NK-92 (cell line): Measurements from ENCODE around the gene RNF181.
"Not testable (repeated sequence)": the region's sequence is repeated elsewhere in the genome, so short reads cannot be mapped to it uniquely, and the experiment has no call there.

Source experiments
- DNase-seq: peaks from one replicate; lab custom pipeline; 2025; ENCODE audit not compliant: unreplicated experiment; lab: John Stamatoyannopoulos, UW

RNF181 gene

GRCh38 chr2:85611705-85612587 lies 16.4 kb downstream of the RNF181 start, which contains the start of gene C2orf68:
Gene C2orf68, minus strand, starts transcription at chr2:85612066. Its CDS starts 82 bp downstream, at chr2:85611984.
- DNase-seq = no peak

DNA sequence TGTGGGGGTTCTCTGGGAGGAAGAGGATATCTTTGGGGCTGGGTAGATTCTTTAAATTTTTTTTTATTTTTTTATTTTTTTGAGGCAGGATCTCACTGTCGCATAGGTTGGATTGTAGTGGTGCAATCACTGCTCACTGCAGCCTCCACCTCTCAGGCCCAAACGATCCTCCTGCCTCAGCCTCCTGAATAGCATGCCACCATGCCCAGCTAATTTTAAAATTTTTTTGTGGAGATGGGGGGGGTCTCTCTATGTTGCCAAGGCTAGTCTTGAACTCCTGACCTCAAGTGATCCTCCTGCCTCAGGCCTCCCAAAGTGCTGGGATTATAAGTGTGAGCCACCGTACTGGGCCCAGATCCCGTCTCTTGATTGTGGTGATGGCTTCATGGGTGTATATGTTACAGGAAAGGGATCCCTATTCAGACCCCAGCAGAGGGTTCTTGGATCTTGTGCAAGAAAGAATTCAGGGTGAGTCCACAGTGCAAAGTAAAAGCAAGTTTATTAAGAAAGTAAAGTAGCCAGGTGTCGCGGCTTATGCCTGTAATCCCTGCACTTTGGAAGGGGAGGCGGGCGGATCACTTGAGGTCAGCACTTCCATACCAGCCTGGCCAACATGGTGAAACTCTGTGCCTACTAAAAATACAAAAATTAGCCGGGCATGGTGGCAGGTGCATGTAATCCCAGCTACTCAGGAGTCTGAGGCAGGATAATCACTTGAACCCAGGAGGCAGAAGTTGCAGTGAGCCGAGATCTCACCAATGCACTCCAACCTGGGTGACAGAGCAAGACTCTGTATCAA lies 18.4 kb downstream of the RNF181 start:
- DNase-seq = no peak

GRCh38 chr2:85614757-85615156 lies 19.2 kb downstream of the RNF181 start:
- not testable (repeated sequence) for DNase-seq

- no peak for DNase-seq
Measured at GRCh38 chr2:85615413-85615728, 19.8 kb downstream of the RNF181 start.

DNA sequence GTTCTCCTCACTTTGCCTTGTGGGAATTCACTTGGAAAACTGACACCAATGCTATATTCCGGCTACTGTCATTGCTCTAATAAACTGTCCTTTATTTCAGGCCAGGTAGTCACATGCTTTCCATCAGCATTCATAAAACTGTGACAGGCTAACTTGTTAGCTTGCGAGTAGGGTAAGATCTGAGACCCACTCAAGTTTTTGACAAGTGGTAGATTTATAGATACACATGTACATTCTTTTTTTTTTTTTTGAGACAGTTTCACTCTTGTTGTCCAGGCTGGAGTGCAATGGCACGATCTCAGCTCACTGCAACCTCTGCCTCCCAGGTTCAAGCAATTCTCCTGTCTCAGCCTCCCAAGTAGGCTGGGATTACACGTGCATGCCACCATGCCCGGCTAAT lies 22.2 kb downstream of the RNF181 start:
- not testable (repeated sequence) for DNase-seq

DNA sequence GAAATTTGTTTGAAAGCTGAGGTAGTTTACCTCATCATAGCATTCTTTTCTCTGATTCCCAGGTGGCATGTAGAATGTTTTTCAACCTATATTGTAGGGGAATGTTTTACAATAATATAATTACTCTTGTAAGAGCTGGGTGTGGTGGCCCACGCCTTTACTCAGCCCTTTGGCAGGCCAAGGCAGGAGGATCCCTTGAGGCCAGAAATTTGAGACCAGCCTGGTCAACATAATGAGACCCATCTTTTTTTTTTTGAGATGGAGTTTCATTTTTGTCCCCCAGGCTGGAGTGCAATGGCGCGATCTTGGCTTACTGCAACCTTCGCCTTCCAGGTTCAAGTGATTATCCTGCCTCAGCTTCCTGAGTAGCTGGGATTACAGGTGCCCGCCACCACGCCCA lies 24.1 kb downstream of the RNF181 start:
- DNase-seq = no peak

DNA sequence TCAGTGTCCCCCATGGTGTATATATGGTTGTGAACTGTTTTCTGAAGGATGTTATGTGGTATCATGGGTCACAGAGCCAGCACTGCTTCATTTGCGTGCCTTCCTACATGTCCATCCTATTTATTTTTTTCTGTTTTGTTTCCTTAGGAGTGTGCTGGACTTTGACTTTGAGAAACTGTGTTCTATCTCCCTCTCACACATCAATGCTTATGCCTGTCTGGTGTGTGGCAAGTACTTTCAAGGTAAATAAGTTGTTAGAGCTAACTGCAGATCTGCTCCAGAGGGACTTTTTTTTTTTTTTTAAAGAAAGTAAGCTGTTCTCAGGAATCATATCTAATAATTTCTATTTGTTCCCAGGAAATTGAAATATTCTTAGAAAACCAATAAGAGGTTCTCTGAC lies 25.8 kb downstream of the RNF181 start:
- no peak for DNase-seq

GRCh38 chr2:85623991-85624390 lies 28.4 kb downstream of the RNF181 start:
- DNase-seq = no peak

DNA sequence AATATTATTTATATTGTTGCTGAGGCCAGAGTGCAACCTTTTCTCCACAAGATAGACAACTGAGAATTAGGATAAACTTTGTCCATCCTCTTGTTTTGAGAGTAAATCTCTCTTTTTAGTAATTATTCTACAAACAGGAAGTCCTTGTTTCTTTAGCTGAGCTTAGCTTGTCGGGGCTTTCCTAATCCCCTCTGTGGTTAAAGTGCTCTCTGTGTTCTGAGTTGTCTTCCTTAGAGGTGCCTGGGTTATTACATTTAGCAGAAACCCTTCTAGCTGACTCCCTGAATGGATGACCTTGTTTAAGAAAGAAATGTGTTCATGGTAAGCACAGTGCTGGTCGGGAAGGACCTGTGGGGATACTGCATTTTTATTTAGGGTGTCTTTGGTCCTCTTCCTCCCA lies 33.1 kb downstream of the RNF181 start:
- no peak for DNase-seq

DNA sequence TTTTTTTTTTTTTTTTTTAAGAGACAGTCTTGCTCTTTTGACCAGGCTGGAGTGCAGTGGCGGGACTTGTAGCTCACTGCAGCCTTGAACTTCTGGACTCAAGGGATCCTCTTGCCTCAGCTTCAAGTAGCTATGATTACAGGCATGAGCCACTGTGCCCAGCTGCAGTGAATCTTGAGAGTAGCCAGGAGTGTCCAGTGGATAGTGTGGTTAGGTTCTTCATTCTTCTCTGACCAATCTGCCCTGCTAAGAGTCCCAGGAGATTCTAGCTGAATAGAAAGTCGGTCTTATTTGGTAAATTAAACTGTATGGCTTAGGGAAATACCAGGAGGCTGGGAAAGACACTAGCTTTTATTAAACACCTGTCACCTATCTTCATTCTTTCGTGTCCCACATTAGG lies 35.8 kb downstream of the RNF181 start:
- DNase-seq = no peak

- no peak for DNase-seq
Measured at GRCh38 chr2:85635011-85635410, 39.5 kb downstream of the RNF181 start.

DNA sequence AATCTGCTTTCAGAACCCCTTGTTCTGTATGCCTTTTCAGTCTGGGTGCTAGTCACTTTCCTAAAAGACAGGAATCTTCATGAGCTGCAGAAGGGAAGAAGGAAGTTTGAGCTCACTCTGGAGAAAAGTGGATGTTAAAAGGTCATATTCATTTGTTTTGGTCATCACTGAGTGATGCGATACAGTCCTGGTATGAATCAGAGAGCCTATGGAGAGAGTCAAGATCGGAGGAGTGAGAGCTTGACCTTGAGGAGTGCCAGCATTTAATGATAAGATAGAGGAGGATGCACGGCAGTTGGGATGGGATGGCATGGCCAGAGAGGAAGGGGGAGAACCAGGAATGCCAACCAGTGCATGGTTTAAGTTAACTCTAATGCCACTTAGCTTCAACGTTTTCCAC lies 40.1 kb downstream of the RNF181 start:
- no peak for DNase-seq

GRCh38 chr2:85642725-85643124 lies 47.2 kb downstream of the RNF181 start:
- no peak for DNase-seq

DNA sequence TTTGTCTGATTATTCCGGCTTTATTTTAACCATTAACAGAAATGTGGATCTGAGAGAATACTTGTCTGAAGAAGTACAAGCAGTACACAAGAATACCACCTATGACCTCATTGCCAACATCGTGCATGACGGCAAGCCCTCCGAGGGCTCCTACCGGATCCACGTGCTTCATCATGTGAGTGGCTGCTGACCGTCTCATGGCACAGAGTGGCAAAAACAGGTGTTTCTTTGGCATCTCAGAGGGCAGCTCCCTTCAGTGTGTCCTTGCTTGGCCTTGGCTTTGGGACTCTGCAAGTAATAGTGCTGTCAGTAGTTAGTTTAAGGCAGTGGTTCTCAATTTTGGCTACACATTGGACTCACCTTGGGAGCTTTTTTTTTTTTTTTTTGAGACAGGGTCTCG lies 49.4 kb downstream of the RNF181 start:
- no peak for DNase-seq

DNA sequence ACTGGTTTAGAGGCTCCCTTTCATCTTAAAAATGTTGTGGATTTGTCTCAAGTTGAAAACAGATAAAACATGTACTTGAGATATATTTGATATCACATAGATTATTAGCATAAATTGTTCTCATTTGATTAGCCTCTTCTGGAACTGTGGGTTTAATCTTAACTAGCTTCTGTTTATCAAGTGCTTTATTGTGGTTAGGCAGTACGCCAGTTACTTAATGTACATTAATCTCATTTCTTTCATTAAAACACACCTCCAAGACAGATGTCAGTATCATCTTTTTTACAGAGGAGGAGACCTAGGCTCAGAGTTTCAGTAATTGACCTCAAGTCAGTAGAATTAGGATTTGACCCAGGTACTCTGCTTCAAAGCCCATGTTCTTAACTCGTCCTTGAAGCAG lies 50.6 kb downstream of the RNF181 start:
- DNase-seq = no peak
